Stimulated activated CD4-positive, alpha-beta T cell treated with anti-CD3 and anti-CD28 coated beads, Interleukin-1b, Interleukin-23, amount 100 ng/mL, for 48 hours (primary cell): ENCODE results near the gene AK8.
A peak's percentile ranks its signal among the peaks of the same experiment; 100 is the strongest.

ENCODE experiments used
- DNase-seq: peaks from one replicate; pipeline ENCODE4 v3.0.0-alpha.2; 2020

The AK8 gene

GRCh38 chr9:132887181-132888120 is 9.4 kb upstream of the AK8 start:
- DNase-seq, result no peak

GRCh38 chr9:132886334-132886725 is 8.2 kb upstream of the AK8 start:
- DNase-seq, result no peak

GRCh38 chr9:132885720-132886333 is 7.7 kb upstream of the AK8 start:
- no peak for DNase-seq

- no peak for DNase-seq
Measured at GRCh38 chr9:132883349-132884294, 5.5 kb upstream of the AK8 start.

GRCh38 chr9:132882616-132883015 is 4.5 kb upstream of the AK8 start:
- no peak for DNase-seq

GRCh38 chr9:132881826-132882225 is 3.7 kb upstream of the AK8 start:
- no peak for DNase-seq

GRCh38 chr9:132880324-132880661 is 2.2 kb upstream of the AK8 start:
- no peak for DNase-seq

- no peak for DNase-seq
Measured at GRCh38 chr9:132879457-132880323, 1.6 kb upstream of the AK8 start.

GRCh38 chr9:132878695-132879456 is 792 bp upstream of the AK8 start, which contains the start of gene SPACA9:
Gene SPACA9 (plus strand): TSS chr9:132878898. CDS start chr9:132883948, 5,050 bp downstream.
- DNase-seq, result peak; percentile 24

GRCh38 chr9:132877458-132877823 is 643 bp downstream of the AK8 start:
- no peak for DNase-seq

GRCh38 chr9:132876849-132877248 is 1.2 kb downstream of the AK8 start:
- no peak for DNase-seq

- DNase-seq, result no peak
Measured at GRCh38 chr9:132875159-132875558, 2.9 kb downstream of the AK8 start.

- DNase-seq, result no peak
Measured at GRCh38 chr9:132873403-132873802, 4.7 kb downstream of the AK8 start.

GRCh38 chr9:132869266-132869665 is 8.8 kb downstream of the AK8 start:
- no peak for DNase-seq

GRCh38 chr9:132866898-132867297 is 11.2 kb downstream of the AK8 start:
- no peak for DNase-seq

- no peak for DNase-seq
Measured at GRCh38 chr9:132864691-132865090, 13.4 kb downstream of the AK8 start.

GRCh38 chr9:132864277-132864676 is 13.8 kb downstream of the AK8 start:
- no peak for DNase-seq

- DNase-seq, result no peak
Measured at GRCh38 chr9:132863096-132863495, 15.0 kb downstream of the AK8 start.

GRCh38 chr9:132862533-132862932 is 15.6 kb downstream of the AK8 start:
- DNase-seq, result no peak

GRCh38 chr9:132861666-132862065 is 16.4 kb downstream of the AK8 start:
- DNase-seq, result no peak

GRCh38 chr9:132858751-132859150 is 19.3 kb downstream of the AK8 start:
- DNase-seq, result no peak
